Osteoblast (primary cell): ENCODE data around the gene BBX. TPM values are rescaled to one million over a fixed set of nuclear protein-coding genes. Genes with fewer than 3 reads are reported as not detected.

Experiments used
- DNase-seq: peaks from one replicate; pipeline ENCODE4 v3.0.0; 2011; ENCODE audit warnings: low spot score, mixed read lengths; ENCODE audit not compliant: insufficient read length; ENCODE audit errors: missing footprints
- H2AFZ ChIP-seq: 2 replicates; pipeline ENCODE4 v1.6.0; 2011; ENCODE audit warnings: mild to moderate bottlenecking, low read length
- H3K27ac ChIP-seq: 2 replicates; pipeline ENCODE4 v1.5.1; 2011; ENCODE audit warnings: mild to moderate bottlenecking, low read depth, low read length, moderate library complexity
- H3K27me3 ChIP-seq: 2 replicates; pipeline ENCODE4 v1.6.0; 2012; ENCODE audit warnings: mild to moderate bottlenecking, control low read depth, inconsistent platforms, low read length, moderate library complexity; ENCODE audit not compliant: insufficient read depth
- H3K36me3 ChIP-seq: 2 replicates; pipeline ENCODE4 v1.5.1; 2011; ENCODE audit warnings: mild to moderate bottlenecking, low read length, control low read depth, moderate library complexity; ENCODE audit not compliant: insufficient read depth
- H3K4me1 ChIP-seq: 2 replicates; pipeline ENCODE4 v1.5.1; 2011; ENCODE audit warnings: mild to moderate bottlenecking, low read length, control low read depth, moderate library complexity; ENCODE audit not compliant: insufficient read depth
- H3K4me2 ChIP-seq: 2 replicates; pipeline ENCODE4 v1.6.0; 2011; ENCODE audit warnings: mild to moderate bottlenecking, low read length; ENCODE audit not compliant: insufficient read depth
- H3K4me3 ChIP-seq: fragments of 200-600 bp; sonication (generic); 3 replicates; pipeline ENCODE4 v1.5.1; 2012; ENCODE audit warnings: mild to moderate bottlenecking, low read length, inconsistent platforms; ENCODE audit not compliant: insufficient read depth
- H3K79me2 ChIP-seq: 2 replicates; pipeline ENCODE4 v1.6.0; 2012; ENCODE audit warnings: mild to moderate bottlenecking, low read length, control low read depth, inconsistent platforms; ENCODE audit not compliant: insufficient read depth
- H3K9me3 ChIP-seq: 2 replicates; pipeline ENCODE4 v1.5.1; 2011; ENCODE audit warnings: low read depth, low read length, control low read depth
- H4K20me1 ChIP-seq: 2 replicates; pipeline ENCODE4 v1.6.0; 2012; ENCODE audit warnings: mild to moderate bottlenecking, low read length, control low read depth; ENCODE audit not compliant: insufficient read depth
- CTCF ChIP-seq: IDR thresholded peaks from 2 replicates; pipeline ENCODE4 v1.5.1; 2011; ENCODE audit warnings: mild to moderate bottlenecking, low read depth, low read length, moderate library complexity; ENCODE audit errors: extremely low read depth
- total RNA-seq: library from RNA; depleted of rRNA; stranded (reverse); fragments of >200 nt; gene quantifications from 2 replicates; pipeline ENCODE4 v1.2.3, GENCODE V29; 2012

Gene BBX
- total RNA-seq, 1 donor: 66.6 TPM

GRCh38 chr3:107794664-107795443 lies 272.1 kb downstream of the BBX start:
- Histone ChIP-seq H3K4me2 (no peak overlapping the region), H2AFZ (no peak overlapping the region), H3K36me3 (no peaks in the 10 kb centered on the region), H3K79me2 (no peaks in the 10 kb centered on the region), H3K27me3 (no peaks in the 10 kb centered on the region), H4K20me1 (no peaks in the 10 kb centered on the region), H3K27ac (no peak overlapping the region), H3K4me3 (no peak overlapping the region), H3K9me3 (no peaks in the 10 kb centered on the region), H3K4me1 (peaks cover 21% of the 10 kb centered on the region)
- peak; percentile 53 for TF ChIP-seq CTCF
- peak; percentile 17 for DNase-seq

- Histone ChIP-seq H3K27me3 (no peaks in the 10 kb centered on the region), H3K79me2 (no peaks in the 10 kb centered on the region), H3K9me3 (no peaks in the 10 kb centered on the region), H4K20me1 (no peaks in the 10 kb centered on the region), H3K27ac (no peak overlapping the region), H3K36me3 (no peaks in the 10 kb centered on the region), H3K4me3 (no peak overlapping the region), H3K4me2 (no peak overlapping the region), H3K4me1 (peaks cover 21% of the 10 kb centered on the region), H2AFZ (no peak overlapping the region)
- DNase-seq: no peak
- TF ChIP-seq CTCF: no peak
Measured at GRCh38 chr3:107795514-107796094, 272.8 kb downstream of the BBX start.

- H3K9me3 ChIP-seq: no peaks in the 10 kb centered on the region
- H3K79me2 ChIP-seq: no peaks in the 10 kb centered on the region
- H3K4me1 ChIP-seq: peaks cover 21% of the 10 kb centered on the region
- no peak for DNase-seq
- H3K4me3 ChIP-seq: no peak overlapping the region
- no peak overlapping the region for H3K4me2 ChIP-seq
- no peak for TF ChIP-seq CTCF
- no peaks in the 10 kb centered on the region for H3K27me3 ChIP-seq
- H3K36me3 ChIP-seq: peaks cover 5% of the 10 kb centered on the region
- no peak overlapping the region for H3K27ac ChIP-seq
- H2AFZ ChIP-seq: no peak overlapping the region
- no peaks in the 10 kb centered on the region for H4K20me1 ChIP-seq
Measured at GRCh38 chr3:107796791-107797190, 274.0 kb downstream of the BBX start.

- Histone ChIP-seq H3K36me3 (peaks cover 5% of the 10 kb centered on the region), H4K20me1 (no peaks in the 10 kb centered on the region), H2AFZ (no peak overlapping the region), H3K9me3 (no peaks in the 10 kb centered on the region), H3K79me2 (no peaks in the 10 kb centered on the region), H3K27me3 (no peaks in the 10 kb centered on the region), H3K4me3 (no peak overlapping the region), H3K27ac (no peak overlapping the region), H3K4me2 (no peak overlapping the region), H3K4me1 (peaks cover 21% of the 10 kb centered on the region)
- DNase-seq: no peak
- TF ChIP-seq CTCF: no peak
Measured at GRCh38 chr3:107797586-107797985, 274.8 kb downstream of the BBX start.
